ENCODE data around the gene FANCF. TPM values are rescaled to one million over a fixed set of nuclear protein-coding genes. Genes with fewer than 3 reads are reported as not detected.

FANCF gene
- total RNA-seq: 8.8 and 16.4 TPM in 2 replicates

DNA sequence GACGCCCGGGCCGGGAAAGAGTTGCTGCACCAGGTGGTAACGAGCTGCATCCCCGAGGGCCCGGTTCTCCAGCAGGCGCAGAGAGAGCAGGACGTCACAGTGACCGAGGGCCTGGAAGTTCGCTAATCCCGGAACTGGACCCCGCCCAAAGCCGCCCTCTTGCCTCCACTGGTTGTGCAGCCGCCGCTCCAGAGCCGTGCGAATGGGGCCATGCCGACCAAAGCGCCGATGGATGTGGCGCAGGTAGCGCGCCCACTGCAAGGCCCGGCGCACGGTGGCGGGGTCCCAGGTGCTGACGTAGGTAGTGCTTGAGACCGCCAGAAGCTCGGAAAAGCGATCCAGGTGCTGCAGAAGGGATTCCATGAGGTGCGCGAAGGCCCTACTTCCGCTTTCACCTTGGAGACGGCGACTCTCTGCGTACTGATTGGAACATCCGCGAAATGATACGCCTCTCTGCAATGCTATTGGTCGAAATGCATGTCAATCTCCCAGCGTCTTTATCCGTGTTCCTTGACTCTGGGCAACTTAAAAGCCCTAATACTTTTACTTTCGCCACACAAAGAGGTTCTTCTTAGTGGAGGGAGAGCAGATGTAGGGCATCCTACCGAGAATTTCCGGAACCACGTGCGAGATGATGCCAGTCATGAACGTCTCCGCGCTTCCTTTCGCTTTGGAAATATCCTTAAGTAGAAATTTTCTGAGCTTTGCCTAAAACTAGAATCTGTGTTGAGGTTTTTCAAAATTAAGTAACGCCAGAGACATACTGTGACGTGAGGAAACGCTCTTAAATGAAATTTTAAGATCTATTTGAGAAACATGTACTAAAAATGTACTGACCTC, at the start of gene FANCF:
Gene FANCF, minus strand, starts transcription at position 376 of the 840 bp plus-strand sequence. Its CDS starts 13 bp downstream, at position 363.

DNA sequence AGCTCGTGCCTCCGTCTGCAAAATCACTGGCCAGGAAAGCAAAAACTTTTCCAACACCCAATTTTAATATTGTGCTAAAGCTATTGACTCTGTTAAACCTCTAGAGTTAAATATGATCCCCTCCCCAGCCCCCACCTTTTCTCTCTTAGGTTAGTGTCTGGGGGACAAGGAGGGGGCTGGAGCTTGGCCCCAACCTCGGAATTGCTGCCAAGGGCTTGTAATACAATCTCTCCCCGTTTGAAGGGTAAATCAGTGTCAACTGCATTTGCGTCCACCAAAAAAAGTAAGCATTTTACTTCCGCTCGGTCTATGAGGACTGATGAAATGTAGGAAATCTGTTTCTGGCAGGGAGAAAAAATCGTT, 40.7 kb upstream of the FANCF start, which contains the start of gene GAS2:
Gene GAS2, plus strand, starts transcription at position 287 of the 363 bp plus-strand sequence. CDS start 8,259 bp downstream, outside the sequence.

Other genes with a start within 250 kb of the FANCF start
- 1.9 and 2.4 TPM in 2 replicates for gene GAS2, start 40.8 kb upstream of the FANCF start, total RNA-seq
- 3.3 and 4.6 TPM in 2 replicates for gene SVIP, start 204.0 kb upstream of the FANCF start, total RNA-seq
- not detected in 2 replicates for gene CCDC179, start 234.7 kb upstream of the FANCF start, total RNA-seq

Data from mesangial cell (primary cell).